Endodermal cell (in vitro differentiated cells): ENCODE data around the gene CAMTA1. TPM values are rescaled to one million over a fixed set of nuclear protein-coding genes. Genes with fewer than 3 reads are reported as not detected.

ENCODE experiments used
- DNase-seq: peaks from one replicate; pipeline ENCODE4 v3.0.0-alpha.2; 2017
- H3K27ac ChIP-seq: 2 replicates; pipeline ENCODE4 v1.5.1; 2013; ENCODE audit warnings: mild to moderate bottlenecking, low read depth, low read length, moderate library complexity
- H3K27me3 ChIP-seq: 2 replicates; pipeline ENCODE4 v1.6.1; 2013; ENCODE audit warnings: mild to moderate bottlenecking, low read length, moderate library complexity; ENCODE audit not compliant: insufficient read depth, control insufficient read depth, poor library complexity, severe bottlenecking
- H3K36me3 ChIP-seq: 2 replicates; pipeline ENCODE4 v1.7.0; 2013; ENCODE audit warnings: mild to moderate bottlenecking, low read length, moderate library complexity; ENCODE audit not compliant: control insufficient read depth, insufficient read depth
- H3K4me1 ChIP-seq: one replicate; pipeline ENCODE4 v1.7.0; 2013; ENCODE audit warnings: low read length; ENCODE audit not compliant: control insufficient read depth, insufficient read depth
- H3K4me3 ChIP-seq: 2 replicates; pipeline ENCODE4 v1.5.1; 2013; ENCODE audit warnings: mild to moderate bottlenecking, low read length, moderate library complexity
- H3K9ac ChIP-seq: 2 replicates; pipeline ENCODE4 v1.6.1; 2013; ENCODE audit warnings: mild to moderate bottlenecking, low read length, moderate library complexity; ENCODE audit not compliant: poor library complexity, severe bottlenecking; ENCODE audit errors: extremely low read depth
- H3K9me3 ChIP-seq: 2 replicates; pipeline ENCODE4 v1.6.1; 2013; ENCODE audit warnings: mild to moderate bottlenecking, low read length, moderate library complexity; ENCODE audit not compliant: control insufficient read depth
- H3K27ac Mint-ChIP-seq: 2 replicates; pipeline ENCODE4 v1.8.0; 2020; ENCODE audit warnings: mixed read lengths
- H3K27me3 Mint-ChIP-seq: 2 replicates; pipeline ENCODE4 v1.8.0; 2021; ENCODE audit warnings: mild to moderate bottlenecking, mixed read lengths; ENCODE audit not compliant: insufficient read depth
- H3K36me3 Mint-ChIP-seq: 2 replicates; pipeline ENCODE4 v1.8.0; 2020; ENCODE audit warnings: low read depth, mixed read lengths
- H3K4me1 Mint-ChIP-seq: 2 replicates; pipeline ENCODE4 v1.8.0; 2020; ENCODE audit warnings: mixed read lengths
- H3K4me3 Mint-ChIP-seq: 2 replicates; pipeline ENCODE4 v1.8.0; 2020; ENCODE audit warnings: mild to moderate bottlenecking, moderate library complexity, mixed read lengths
- H3K9me3 Mint-ChIP-seq: 2 replicates; pipeline ENCODE4 v1.8.0; 2020; ENCODE audit warnings: mild to moderate bottlenecking, mixed read lengths
- WGBS, 2 experiments: methylation state at CpG; one replicate each; pipeline versions ENCODE4 v1.1.5 to v1.1.7; 2013; ENCODE audit warnings: missing lambda C conversion rate in 2 of 2, mixed read lengths in 1 of 2; ENCODE audit not compliant: insufficient coverage in 1 of 2, insufficient read length in 1 of 2; 5-methylcytosine and 5-hydroxymethylcytosine counted together
- total RNA-seq, 2 donors: library from RNA; stranded (reverse); fragmentation: NEBNext Ultra II Directional in 1 of 2; extraction: Animal tissue kit (Norgen Biotek cat#: 25700) in 1 of 2; gene quantifications; 2 replicates in 1 of 2; 3 replicates in 1 of 2; pipeline ENCODE4 v1.2.1, GENCODE V29; 2021
- TF ChIP-seq, protein P1 (sequence below): fragments of 200-600 bp; sonication (generic); conservative IDR thresholded peaks from 2 replicates; pipeline ENCODE4 v1.5.0; 2021; ENCODE audit warnings: antibody characterized with exemption, mild to moderate bottlenecking

The CAMTA1 gene
- total RNA-seq, 2 donors from 2014 or later = 123 to 137 TPM

DNA sequence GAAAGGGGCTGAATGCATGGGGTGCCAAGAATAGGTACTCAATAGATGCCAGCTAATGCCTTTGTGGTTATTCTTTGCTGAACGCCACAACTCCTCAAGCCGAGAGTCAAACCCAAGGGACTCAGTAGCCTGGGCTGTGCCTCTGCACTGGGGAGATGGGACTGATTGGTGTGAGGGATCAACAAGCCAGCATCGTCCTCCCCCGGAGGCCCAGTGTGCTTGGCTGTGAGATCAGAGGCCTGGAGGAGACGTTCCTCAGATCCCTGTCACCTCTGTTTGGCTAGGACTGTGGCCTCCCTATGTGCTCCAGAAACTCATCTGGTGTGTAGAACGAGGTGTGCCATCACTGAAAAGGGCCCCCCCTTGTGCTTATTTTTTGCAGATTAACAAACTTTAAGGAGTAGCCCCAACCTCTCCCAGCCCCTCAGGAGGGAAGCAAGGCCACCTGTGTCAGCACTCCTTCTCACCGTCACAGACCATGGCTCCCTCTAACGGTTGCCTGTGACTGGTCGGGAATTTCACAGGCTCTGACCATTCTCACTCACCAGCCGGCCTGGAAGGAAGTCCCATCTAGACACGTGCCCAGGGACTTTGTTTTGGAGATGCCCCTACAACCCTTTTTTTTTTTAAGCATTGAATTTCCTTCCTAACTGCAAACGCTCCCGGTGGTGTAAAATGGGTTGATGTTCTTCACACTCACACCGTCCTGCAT is 791.8 kb downstream of the CAMTA1 start:
- Histone ChIP-seq H3K9me3 (no peaks in the 10 kb centered on the region), H3K36me3 (no peaks in the 10 kb centered on the region), H3K4me3 (no peak overlapping the region), H3K27me3 (no peaks in the 10 kb centered on the region), H3K27ac (no peak overlapping the region), H3K9ac (no peak overlapping the region), H3K4me1 (peaks cover 5% of the 10 kb centered on the region)
- TF ChIP-seq, protein P1, sequence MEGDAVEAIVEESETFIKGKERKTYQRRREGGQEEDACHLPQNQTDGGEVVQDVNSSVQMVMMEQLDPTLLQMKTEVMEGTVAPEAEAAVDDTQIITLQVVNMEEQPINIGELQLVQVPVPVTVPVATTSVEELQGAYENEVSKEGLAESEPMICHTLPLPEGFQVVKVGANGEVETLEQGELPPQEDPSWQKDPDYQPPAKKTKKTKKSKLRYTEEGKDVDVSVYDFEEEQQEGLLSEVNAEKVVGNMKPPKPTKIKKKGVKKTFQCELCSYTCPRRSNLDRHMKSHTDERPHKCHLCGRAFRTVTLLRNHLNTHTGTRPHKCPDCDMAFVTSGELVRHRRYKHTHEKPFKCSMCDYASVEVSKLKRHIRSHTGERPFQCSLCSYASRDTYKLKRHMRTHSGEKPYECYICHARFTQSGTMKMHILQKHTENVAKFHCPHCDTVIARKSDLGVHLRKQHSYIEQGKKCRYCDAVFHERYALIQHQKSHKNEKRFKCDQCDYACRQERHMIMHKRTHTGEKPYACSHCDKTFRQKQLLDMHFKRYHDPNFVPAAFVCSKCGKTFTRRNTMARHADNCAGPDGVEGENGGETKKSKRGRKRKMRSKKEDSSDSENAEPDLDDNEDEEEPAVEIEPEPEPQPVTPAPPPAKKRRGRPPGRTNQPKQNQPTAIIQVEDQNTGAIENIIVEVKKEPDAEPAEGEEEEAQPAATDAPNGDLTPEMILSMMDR = peak; percentile 63
- Mint-ChIP-seq H3K4me3 (no peak overlapping the region), H3K27me3 (peaks cover 1% of the 10 kb centered on the region), H3K4me1 (peaks cover 5% of the 10 kb centered on the region), H3K9me3 (peaks cover 2% of the 10 kb centered on the region), H3K36me3 (no peaks in the 10 kb centered on the region), H3K27ac (no peak overlapping the region)
- WGBS, 2 experiments = 72 to 74% methylated on average over 11 to 14 of the region's 14 CpGs
- DNase-seq = peak; percentile 83

- H3K36me3 ChIP-seq = no peaks in the 10 kb centered on the region
- TF ChIP-seq, protein P1 = no peak
- no peaks in the 10 kb centered on the region for H3K27me3 ChIP-seq
- DNase-seq = no peak
- no peaks in the 10 kb centered on the region for H3K4me1 ChIP-seq
- no peak overlapping the region for H3K9ac ChIP-seq
- Mint-ChIP-seq H3K4me3 (no peak overlapping the region), H3K36me3 (no peaks in the 10 kb centered on the region), H3K27ac (no peak overlapping the region), H3K9me3 (peaks cover 2% of the 10 kb centered on the region), H3K27me3 (peaks cover 1% of the 10 kb centered on the region), H3K4me1 (no peaks in the 10 kb centered on the region)
- WGBS, 2 experiments = 91 to 96% methylated on average over 13 to 15 of the region's 15 CpGs
- H3K9me3 ChIP-seq = no peaks in the 10 kb centered on the region
- no peak overlapping the region for H3K4me3 ChIP-seq
- no peak overlapping the region for H3K27ac ChIP-seq
Measured at GRCh38 chr1:7578206-7578605, 793.0 kb downstream of the CAMTA1 start.

GRCh38 chr1:7579016-7579415 is 793.8 kb downstream of the CAMTA1 start:
- WGBS, 2 experiments = 93 to 94% methylated on average over 7 to 8 of the region's 8 CpGs
- no peaks in the 10 kb centered on the region for H3K4me1 ChIP-seq
- H3K9ac ChIP-seq = no peak overlapping the region
- H3K4me1 Mint-ChIP-seq = no peaks in the 10 kb centered on the region
- no peak overlapping the region for H3K4me3 Mint-ChIP-seq
- no peak overlapping the region for H3K4me3 ChIP-seq
- no peak for DNase-seq
- no peaks in the 10 kb centered on the region for H3K36me3 ChIP-seq
- no peaks in the 10 kb centered on the region for H3K27me3 ChIP-seq
- TF ChIP-seq, protein P1 = no peak
- peaks cover 2% of the 10 kb centered on the region for H3K9me3 Mint-ChIP-seq
- H3K27me3 Mint-ChIP-seq = peaks cover 1% of the 10 kb centered on the region
- no peak overlapping the region for H3K27ac ChIP-seq
- no peaks in the 10 kb centered on the region for H3K9me3 ChIP-seq
- H3K36me3 Mint-ChIP-seq = no peaks in the 10 kb centered on the region
- no peak overlapping the region for H3K27ac Mint-ChIP-seq
